Mesendoderm (in vitro differentiated cells): Measurements from ENCODE around the gene STARD10.
A peak's percentile ranks its signal among the peaks of the same experiment; 100 is the strongest.

Experiments used
- DNase-seq: peaks from one replicate; pipeline ENCODE4 v3.0.0; 2013
- H2AK5ac ChIP-seq: 2 replicates; pipeline ENCODE4 v1.6.1; 2013; ENCODE audit warnings: low read length, inconsistent platforms
- H2BK120ac ChIP-seq: 2 replicates; pipeline ENCODE4 v1.6.1; 2013; ENCODE audit warnings: low read depth, mild to moderate bottlenecking, low read length, moderate library complexity, mixed read lengths
- H2BK15ac ChIP-seq: replicated peaks from 2 replicates; pipeline ENCODE4 v1.6.1; 2013; ENCODE audit warnings: low read depth, mild to moderate bottlenecking, moderate library complexity
- H2BK5ac ChIP-seq: 2 replicates; pipeline ENCODE4 v1.6.1; 2013; ENCODE audit warnings: low read length, inconsistent platforms
- H3K18ac ChIP-seq: 2 replicates; pipeline ENCODE4 v1.6.1; 2013; ENCODE audit warnings: mild to moderate bottlenecking, low read length, mixed read lengths
- H3K23ac ChIP-seq: one replicate; pipeline ENCODE4 v1.6.1; 2013; ENCODE audit warnings: low read length
- H3K27ac ChIP-seq: 2 replicates; pipeline ENCODE4 v1.5.1; 2013; ENCODE audit warnings: low read depth, mild to moderate bottlenecking, inconsistent platforms, low read length, moderate library complexity
- H3K27me3 ChIP-seq: 2 replicates; pipeline ENCODE4 v1.6.1; 2013; ENCODE audit warnings: low read length, control low read depth, mild to moderate bottlenecking, inconsistent platforms; ENCODE audit not compliant: insufficient read depth, poor library complexity
- H3K36me3 ChIP-seq: 2 replicates; pipeline ENCODE4 v1.6.1; 2013; ENCODE audit warnings: low read length, inconsistent platforms; ENCODE audit not compliant: control insufficient read depth, insufficient read depth
- H3K4ac ChIP-seq: one replicate; pipeline ENCODE4 v1.6.1; 2013; ENCODE audit warnings: low read depth, mild to moderate bottlenecking, low read length, moderate library complexity
- H3K4me1 ChIP-seq: 2 replicates; pipeline ENCODE4 v1.6.1; 2013; ENCODE audit warnings: low read depth, low read length, inconsistent platforms; ENCODE audit not compliant: control insufficient read depth
- H3K4me2 ChIP-seq: 2 replicates; pipeline ENCODE4 v1.6.1; 2013; ENCODE audit warnings: low read length
- H3K4me3 ChIP-seq: 2 replicates; pipeline ENCODE4 v1.5.1; 2013; ENCODE audit warnings: mild to moderate bottlenecking, low read length
- H3K56ac ChIP-seq: one replicate; pipeline ENCODE4 v1.6.1; 2013; ENCODE audit warnings: low read length
- H3K79me1 ChIP-seq: 2 replicates; pipeline ENCODE4 v1.6.1; 2013; ENCODE audit warnings: low read length, inconsistent platforms
- H3K79me2 ChIP-seq: 2 replicates; pipeline ENCODE4 v1.6.1; 2013; ENCODE audit warnings: mild to moderate bottlenecking, low read length; ENCODE audit not compliant: control insufficient read depth, insufficient read depth
- H3K9ac ChIP-seq: 2 replicates; pipeline ENCODE4 v1.6.1; 2013; ENCODE audit warnings: low read length, inconsistent platforms
- H4K5ac ChIP-seq: one replicate; pipeline ENCODE4 v1.6.1; 2013; ENCODE audit warnings: low read length
- H4K8ac ChIP-seq: one replicate; pipeline ENCODE4 v1.6.1; 2013; ENCODE audit warnings: low read depth, mild to moderate bottlenecking, control low read depth, low read length, moderate library complexity
- WGBS: extraction: QIAGEN DNeasy Blood & Tissue Kit; methylation state at CpG from one replicate; pipeline ENCODE4 v1.1.7; 2013; ENCODE audit warnings: low lambda C conversion rate, missing lambda C conversion rate; ENCODE audit not compliant: insufficient coverage; ENCODE audit errors: extremely low coverage; 5-methylcytosine and 5-hydroxymethylcytosine counted together

STARD10 gene

GRCh38 chr11:72758304-72758689 is 35.5 kb downstream of the STARD10 start:
- H3K4me2 ChIP-seq, result no peak overlapping the region
- no peak overlapping the region for H4K8ac ChIP-seq
- H3K36me3 ChIP-seq, result no peaks in the 10 kb centered on the region
- H2BK120ac ChIP-seq, result no peak overlapping the region
- H2BK5ac ChIP-seq, result no peak overlapping the region
- H3K4ac ChIP-seq, result no peak overlapping the region
- no CpG with 5 or more reads among the region's 7 CpGs for WGBS
- no peaks in the 10 kb centered on the region for H3K79me2 ChIP-seq
- H2AK5ac ChIP-seq, result no peak overlapping the region
- no peak overlapping the region for H3K27ac ChIP-seq
- no peak overlapping the region for H4K5ac ChIP-seq
- H3K56ac ChIP-seq, result no peak overlapping the region
- no peaks in the 10 kb centered on the region for H3K4me1 ChIP-seq
- H3K18ac ChIP-seq, result no peak overlapping the region
- no peak overlapping the region for H2BK15ac ChIP-seq
- no peak overlapping the region for H3K9ac ChIP-seq
- H3K27me3 ChIP-seq, result no peaks in the 10 kb centered on the region
- H3K4me3 ChIP-seq, result no peak overlapping the region
- DNase-seq, result peak; percentile 40
- H3K79me1 ChIP-seq, result no peaks in the 10 kb centered on the region
- no peak overlapping the region for H3K23ac ChIP-seq

GRCh38 chr11:72755713-72756285 is 38.0 kb downstream of the STARD10 start:
- Histone ChIP-seq H4K8ac (no peak overlapping the region), H2BK5ac (no peak overlapping the region), H3K4ac (no peak overlapping the region), H3K79me2 (peaks cover 12% of the 10 kb centered on the region), H3K23ac (no peak overlapping the region), H2AK5ac (no peak overlapping the region), H3K4me1 (peaks cover 8% of the 10 kb centered on the region), H3K18ac (no peak overlapping the region), H3K36me3 (no peaks in the 10 kb centered on the region), H3K4me3 (no peak overlapping the region), H4K5ac (no peak overlapping the region), H2BK120ac (no peak overlapping the region), H3K56ac (no peak overlapping the region), H3K27me3 (no peaks in the 10 kb centered on the region), H2BK15ac (no peak overlapping the region), H3K79me1 (peaks cover 8% of the 10 kb centered on the region), H3K9ac (no peak overlapping the region), H3K27ac (no peak overlapping the region), H3K4me2 (no peak overlapping the region)
- WGBS, result no CpG with 5 or more reads among the region's 4 CpGs
- DNase-seq, result no peak

DNA sequence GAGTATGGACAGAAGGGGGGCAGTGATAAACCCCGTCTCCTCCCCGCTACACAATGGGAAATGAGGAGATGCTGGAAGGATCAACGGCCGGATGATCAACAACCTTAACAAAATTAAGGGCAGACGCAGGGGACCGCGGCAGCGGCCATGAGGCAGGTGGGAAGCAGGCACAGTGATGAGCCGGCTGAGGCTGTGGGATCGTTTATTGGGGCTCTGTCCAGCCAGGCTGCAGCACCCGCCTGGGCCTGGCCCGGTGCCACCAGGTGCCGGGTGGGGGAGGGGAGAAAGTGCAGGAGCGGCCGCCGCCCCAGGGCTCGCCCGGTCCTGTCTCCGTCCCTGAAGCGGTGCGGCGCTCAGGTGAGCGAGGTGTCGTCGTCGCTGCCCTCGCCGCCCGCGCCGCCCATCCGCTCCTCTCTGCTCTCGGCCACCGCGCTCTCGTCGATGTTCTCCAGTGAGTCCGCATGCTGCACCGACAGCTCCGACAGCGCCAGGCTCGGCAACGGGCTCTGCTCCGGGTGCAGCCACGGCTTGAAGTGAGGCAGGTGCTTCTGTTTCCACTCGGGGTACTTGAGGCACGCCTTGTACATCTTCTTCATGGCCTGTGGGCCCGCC is 39.2 kb downstream of the STARD10 start:
- H3K4me2 ChIP-seq, result no peak overlapping the region
- no peak overlapping the region for H4K8ac ChIP-seq
- H2BK5ac ChIP-seq, result no peak overlapping the region
- peaks cover 8% of the 10 kb centered on the region for H3K4me1 ChIP-seq
- no peak overlapping the region for H3K9ac ChIP-seq
- no peak overlapping the region for H3K18ac ChIP-seq
- H3K36me3 ChIP-seq, result no peaks in the 10 kb centered on the region
- H3K56ac ChIP-seq, result no peak overlapping the region
- no peak for DNase-seq
- no peak overlapping the region for H2AK5ac ChIP-seq
- no peak overlapping the region for H4K5ac ChIP-seq
- no CpG with 5 or more reads among the region's 48 CpGs for WGBS
- H2BK15ac ChIP-seq, result no peak overlapping the region
- no peaks in the 10 kb centered on the region for H3K27me3 ChIP-seq
- H3K79me1 ChIP-seq, result peaks cover 16% of the 10 kb centered on the region
- H2BK120ac ChIP-seq, result no peak overlapping the region
- H3K79me2 ChIP-seq, result peaks cover 23% of the 10 kb centered on the region
- H3K4ac ChIP-seq, result no peak overlapping the region
- H3K23ac ChIP-seq, result no peak overlapping the region
- H3K4me3 ChIP-seq, result no peak overlapping the region
- no peak overlapping the region for H3K27ac ChIP-seq

- peaks cover 25% of the 10 kb centered on the region for H3K79me2 ChIP-seq
- H3K9ac ChIP-seq, result no peak overlapping the region
- no peak overlapping the region for H2AK5ac ChIP-seq
- no peak for DNase-seq
- no peaks in the 10 kb centered on the region for H3K27me3 ChIP-seq
- WGBS, result no CpG with 5 or more reads among the region's 8 CpGs
- no peak overlapping the region for H2BK15ac ChIP-seq
- no peak overlapping the region for H3K18ac ChIP-seq
- no peak overlapping the region for H4K5ac ChIP-seq
- H3K23ac ChIP-seq, result no peak overlapping the region
- H3K4ac ChIP-seq, result no peak overlapping the region
- peaks cover 19% of the 10 kb centered on the region for H3K79me1 ChIP-seq
- H3K4me1 ChIP-seq, result peaks cover 8% of the 10 kb centered on the region
- no peak overlapping the region for H3K4me2 ChIP-seq
- H3K36me3 ChIP-seq, result no peaks in the 10 kb centered on the region
- no peak overlapping the region for H2BK5ac ChIP-seq
- no peak overlapping the region for H2BK120ac ChIP-seq
- no peak overlapping the region for H3K27ac ChIP-seq
- H3K56ac ChIP-seq, result no peak overlapping the region
- no peak overlapping the region for H3K4me3 ChIP-seq
- no peak overlapping the region for H4K8ac ChIP-seq
These were observed 39.7 kb downstream of the STARD10 start for GRCh38 chr11:72754149-72754543.

- no peak overlapping the region for H2BK120ac ChIP-seq
- H3K18ac ChIP-seq, result no peak overlapping the region
- no peak overlapping the region for H3K4me2 ChIP-seq
- no peak overlapping the region for H3K56ac ChIP-seq
- peaks cover 31% of the 10 kb centered on the region for H3K79me2 ChIP-seq
- H4K5ac ChIP-seq, result no peak overlapping the region
- no peak overlapping the region for H2BK5ac ChIP-seq
- no peak overlapping the region for H3K4ac ChIP-seq
- H2BK15ac ChIP-seq, result no peak overlapping the region
- H3K4me1 ChIP-seq, result peaks cover 8% of the 10 kb centered on the region
- WGBS, result no CpG with 5 or more reads among the region's 9 CpGs
- H3K4me3 ChIP-seq, result no peak overlapping the region
- DNase-seq, result no peak
- H2AK5ac ChIP-seq, result no peak overlapping the region
- no peak overlapping the region for H3K27ac ChIP-seq
- H4K8ac ChIP-seq, result no peak overlapping the region
- no peak overlapping the region for H3K9ac ChIP-seq
- H3K23ac ChIP-seq, result no peak overlapping the region
- peaks cover 23% of the 10 kb centered on the region for H3K79me1 ChIP-seq
- no peaks in the 10 kb centered on the region for H3K27me3 ChIP-seq
- no peaks in the 10 kb centered on the region for H3K36me3 ChIP-seq
These were observed 40.3 kb downstream of the STARD10 start for GRCh38 chr11:72753341-72754148.
